MM.1S (cell line): ENCODE measurements around the gene SEPHS2.
"Not testable (repeated sequence)": the region's sequence is repeated elsewhere in the genome, so short reads cannot be mapped to it uniquely, and the experiment has no call there.

Source experiments
- DNase-seq: peaks from one replicate; pipeline ENCODE4 v3.0.0-alpha.2; 2015
- H2AFZ ChIP-seq: fragments of 300-600 bp; sonication (generic); 2 replicates; pipeline ENCODE4 v1.6.0; 2016; ENCODE audit warnings: antibody characterized with exemption, low read length
- H3F3A ChIP-seq: fragments of 300-600 bp; sonication (generic); 2 replicates; pipeline ENCODE4 v1.6.1; 2016; ENCODE audit warnings: mild to moderate bottlenecking, antibody characterized with exemption, low read length, moderate library complexity, mixed read lengths; ENCODE audit not compliant: insufficient read depth
- H3K27ac ChIP-seq: fragments of 300-600 bp; sonication (generic); 2 replicates; pipeline ENCODE4 v1.5.1; 2016; ENCODE audit warnings: mild to moderate bottlenecking, low read length
- H3K27me3 ChIP-seq: fragments of 300-600 bp; sonication (generic); replicated peaks from 2 replicates; pipeline ENCODE4 v1.6.0; 2016; ENCODE audit warnings: low read length; ENCODE audit not compliant: insufficient read depth
- H3K36me3 ChIP-seq: fragments of 300-600 bp; sonication (generic); replicated peaks from 2 replicates; pipeline ENCODE4 v1.6.1; 2016; ENCODE audit warnings: mild to moderate bottlenecking, low read length, mixed read lengths; ENCODE audit not compliant: insufficient read depth
- H3K4me1 ChIP-seq: fragments of 300-600 bp; sonication (generic); 2 replicates; pipeline ENCODE4 v1.6.1; 2016; ENCODE audit warnings: low read length, mixed read lengths
- H3K4me2 ChIP-seq: fragments of 300-600 bp; sonication (generic); 2 replicates; pipeline ENCODE4 v1.6.0; 2016; ENCODE audit warnings: low read depth, low read length
- H3K4me3 ChIP-seq: fragments of 300-600 bp; sonication (generic); 2 replicates; pipeline ENCODE4 v1.5.1; 2016; ENCODE audit warnings: low read length, mixed read lengths
- H3K79me2 ChIP-seq: fragments of 300-600 bp; sonication (generic); 2 replicates; pipeline ENCODE4 v1.6.1; 2016; ENCODE audit warnings: mixed run types, low read length, mixed read lengths
- H3K9ac ChIP-seq: fragments of 300-600 bp; sonication (generic); 2 replicates; pipeline ENCODE4 v1.6.1; 2016; ENCODE audit warnings: low read length, mixed read lengths
- H3K9me2 ChIP-seq: fragments of 300-600 bp; sonication (generic); replicated peaks from 2 replicates; pipeline ENCODE4 v1.6.1; 2016; ENCODE audit warnings: mild to moderate bottlenecking, low read length, mixed read lengths; ENCODE audit not compliant: insufficient read depth
- H3K9me3 ChIP-seq: fragments of 300-600 bp; sonication (generic); replicated peaks from 2 replicates; pipeline ENCODE4 v1.6.1; 2016; ENCODE audit warnings: mild to moderate bottlenecking, low read length, mixed read lengths; ENCODE audit not compliant: insufficient read depth
- H4K20me1 ChIP-seq: fragments of 300-600 bp; sonication (generic); 2 replicates; pipeline ENCODE4 v1.6.1; 2016; ENCODE audit warnings: mild to moderate bottlenecking, low read length, moderate library complexity, mixed read lengths; ENCODE audit not compliant: insufficient read depth
- EZH2 ChIP-seq: fragments of 300-600 bp; sonication (generic); optimal IDR thresholded peaks from 2 replicates; pipeline ENCODE3; 2017; ENCODE audit warnings: low read depth, mild to moderate bottlenecking, antibody characterized with exemption, low read length, mixed read lengths
- EZH2phosphoT487 ChIP-seq: fragments of 300-600 bp; sonication (generic); IDR thresholded peaks from 2 replicates; pipeline ENCODE4 v1.6.1; 2018; ENCODE audit warnings: antibody characterized with exemption, low read length
- TF ChIP-seq, protein P1 (sequence below): fragments of 300-600 bp; sonication (generic); IDR thresholded peaks from 2 replicates; pipeline ENCODE4 v1.5.1; 2016; ENCODE audit warnings: antibody characterized with exemption, low read length, mixed read lengths

Gene SEPHS2

DNA sequence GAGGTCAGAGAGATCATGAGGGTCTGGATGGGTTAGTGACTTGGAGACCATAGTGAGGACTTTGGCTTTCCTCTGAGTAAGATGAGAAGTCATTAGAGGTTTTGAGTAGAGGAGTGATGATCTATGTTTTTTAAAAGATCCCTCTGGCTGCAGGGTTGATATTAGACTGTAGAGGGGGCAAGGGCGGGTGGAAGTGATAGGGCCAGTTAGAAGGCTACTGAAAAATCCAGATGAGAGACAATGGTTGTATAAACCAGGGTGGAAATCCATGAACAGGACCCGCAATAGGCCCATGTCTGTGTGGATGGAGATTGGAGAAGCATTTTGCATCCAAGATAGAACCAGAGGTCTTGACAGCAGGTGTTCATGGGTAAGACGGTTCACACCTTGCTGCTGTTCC is 36.7 kb upstream of the SEPHS2 start:
- Histone ChIP-seq H2AFZ (no peak overlapping the region), H3K4me3 (no peak overlapping the region), H3K9ac (no peak overlapping the region), H3K79me2 (no peaks in the 10 kb centered on the region), H3K4me1 (no peaks in the 10 kb centered on the region), H4K20me1 (no peaks in the 10 kb centered on the region), H3K36me3 (no peaks in the 10 kb centered on the region), H3K9me2 (no peaks in the 10 kb centered on the region), H3K27ac (no peak overlapping the region), H3K9me3 (no peaks in the 10 kb centered on the region), H3K27me3 (no peaks in the 10 kb centered on the region), H3F3A (no peaks in the 10 kb centered on the region), H3K4me2 (no peak overlapping the region)
- DNase-seq, result no peak
- no peak for TF ChIP-seq EZH2
- TF ChIP-seq, protein P1, sequence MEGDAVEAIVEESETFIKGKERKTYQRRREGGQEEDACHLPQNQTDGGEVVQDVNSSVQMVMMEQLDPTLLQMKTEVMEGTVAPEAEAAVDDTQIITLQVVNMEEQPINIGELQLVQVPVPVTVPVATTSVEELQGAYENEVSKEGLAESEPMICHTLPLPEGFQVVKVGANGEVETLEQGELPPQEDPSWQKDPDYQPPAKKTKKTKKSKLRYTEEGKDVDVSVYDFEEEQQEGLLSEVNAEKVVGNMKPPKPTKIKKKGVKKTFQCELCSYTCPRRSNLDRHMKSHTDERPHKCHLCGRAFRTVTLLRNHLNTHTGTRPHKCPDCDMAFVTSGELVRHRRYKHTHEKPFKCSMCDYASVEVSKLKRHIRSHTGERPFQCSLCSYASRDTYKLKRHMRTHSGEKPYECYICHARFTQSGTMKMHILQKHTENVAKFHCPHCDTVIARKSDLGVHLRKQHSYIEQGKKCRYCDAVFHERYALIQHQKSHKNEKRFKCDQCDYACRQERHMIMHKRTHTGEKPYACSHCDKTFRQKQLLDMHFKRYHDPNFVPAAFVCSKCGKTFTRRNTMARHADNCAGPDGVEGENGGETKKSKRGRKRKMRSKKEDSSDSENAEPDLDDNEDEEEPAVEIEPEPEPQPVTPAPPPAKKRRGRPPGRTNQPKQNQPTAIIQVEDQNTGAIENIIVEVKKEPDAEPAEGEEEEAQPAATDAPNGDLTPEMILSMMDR, result peak; percentile 12

DNA sequence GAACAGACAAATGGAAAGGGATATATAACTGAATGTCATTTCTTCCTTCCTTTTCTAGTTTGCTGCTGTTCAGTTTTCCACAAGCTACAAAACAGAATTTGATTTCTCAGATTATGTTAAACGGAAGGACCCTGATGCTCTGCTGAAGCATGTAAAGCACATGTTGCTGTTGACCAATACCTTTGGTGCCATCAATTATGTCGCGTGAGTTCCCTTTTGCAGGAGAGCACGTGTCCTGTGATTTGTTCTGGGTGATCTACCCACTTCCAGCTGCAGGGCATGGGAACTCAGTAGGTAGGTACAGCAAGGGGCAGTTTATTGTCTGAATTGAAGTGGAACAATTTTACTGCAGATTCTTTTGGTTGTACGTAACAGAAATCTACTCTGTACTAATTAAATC is 35.7 kb upstream of the SEPHS2 start:
- H2AFZ ChIP-seq, result no peak overlapping the region
- no peaks in the 10 kb centered on the region for H4K20me1 ChIP-seq
- H3K36me3 ChIP-seq, result no peaks in the 10 kb centered on the region
- no peak overlapping the region for H3K27ac ChIP-seq
- H3K9me2 ChIP-seq, result no peaks in the 10 kb centered on the region
- no peaks in the 10 kb centered on the region for H3K9me3 ChIP-seq
- H3F3A ChIP-seq, result no peaks in the 10 kb centered on the region
- H3K9ac ChIP-seq, result no peak overlapping the region
- no peaks in the 10 kb centered on the region for H3K4me1 ChIP-seq
- H3K4me3 ChIP-seq, result no peak overlapping the region
- H3K27me3 ChIP-seq, result no peaks in the 10 kb centered on the region
- TF ChIP-seq EZH2, result no peak
- no peak for DNase-seq
- no peaks in the 10 kb centered on the region for H3K79me2 ChIP-seq
- H3K4me2 ChIP-seq, result no peak overlapping the region

DNA sequence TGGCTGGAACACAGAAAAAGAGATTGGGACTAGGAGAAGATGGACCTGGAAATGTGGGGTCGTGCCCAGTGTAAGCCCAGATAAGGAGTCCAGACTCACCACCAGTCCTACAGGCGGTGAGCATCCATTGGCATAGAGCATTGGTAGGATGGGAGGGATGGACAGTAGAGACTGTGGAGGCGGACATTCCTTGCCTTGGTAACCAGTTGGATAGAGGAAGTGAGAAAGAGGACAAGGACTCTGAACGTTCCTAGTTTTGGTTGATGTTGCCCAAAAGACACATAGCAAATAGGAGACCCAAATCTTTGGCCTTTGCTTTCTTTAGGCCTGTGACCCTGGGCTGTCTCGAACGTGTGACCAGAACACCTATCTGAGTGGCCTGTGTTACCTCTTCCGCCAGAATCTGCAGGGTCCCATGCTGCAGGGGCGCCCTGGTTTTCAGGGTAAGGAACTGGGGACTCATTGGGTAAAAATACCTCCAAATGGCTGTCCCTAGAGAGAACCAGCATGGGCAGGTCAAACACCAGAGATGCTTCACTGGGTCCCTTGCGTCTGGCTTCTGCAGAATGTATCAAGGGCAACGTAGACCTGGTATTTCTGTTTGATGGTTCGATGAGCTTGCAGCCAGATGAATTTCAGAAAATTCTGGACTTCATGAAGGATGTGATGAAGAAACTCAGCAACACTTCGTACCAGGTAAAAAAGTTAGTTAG is 33.2 kb upstream of the SEPHS2 start:
- Histone ChIP-seq H3K9me3 (no peaks in the 10 kb centered on the region), H2AFZ (no peak overlapping the region), H3K4me3 (no peak overlapping the region), H3F3A (no peaks in the 10 kb centered on the region), H3K27ac (no peak overlapping the region), H3K9me2 (no peaks in the 10 kb centered on the region), H3K27me3 (no peaks in the 10 kb centered on the region), H3K4me1 (0 out of 2 replicates have a peak, but pooled peaks cover 3% of the 10 kb centered on the region), H3K9ac (no peak overlapping the region), H3K79me2 (peaks cover 6% of the 10 kb centered on the region), H4K20me1 (no peaks in the 10 kb centered on the region), H3K36me3 (no peaks in the 10 kb centered on the region), H3K4me2 (no peak overlapping the region)
- TF ChIP-seq, protein P1, result no peak
- no peak for TF ChIP-seq EZH2phosphoT487
- TF ChIP-seq EZH2, result no peak
- no peak for DNase-seq

DNA sequence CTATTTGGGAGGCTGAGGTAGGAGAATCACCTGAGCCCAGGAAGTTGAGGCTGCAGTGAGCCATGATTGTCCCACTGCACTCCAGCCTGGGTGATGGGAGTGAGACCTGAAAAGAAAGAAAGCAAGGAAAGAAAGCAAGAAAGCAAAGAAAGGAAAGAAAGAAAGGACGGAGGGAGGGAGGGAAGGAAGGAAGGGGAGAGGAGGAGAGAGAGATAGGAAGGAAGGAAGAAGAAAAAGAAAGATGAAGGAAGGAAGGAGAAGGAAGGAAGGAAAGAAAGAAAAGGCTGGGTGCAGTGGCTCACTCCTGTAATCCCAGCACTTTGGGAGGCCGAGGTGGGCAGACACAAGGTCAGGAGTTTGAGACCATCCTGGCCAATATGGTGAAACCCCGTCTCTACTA is 32.1 kb upstream of the SEPHS2 start:
- H3K27me3 ChIP-seq, result not testable (repeated sequence)

More for the DNA sequence above, 32.1 kb upstream of the SEPHS2 start:
- not testable (repeated sequence) for H3K9ac ChIP-seq, H3K4me1 ChIP-seq, H2AFZ ChIP-seq, H3K36me3 ChIP-seq, H3K27ac ChIP-seq, H3K9me2 ChIP-seq, H3F3A ChIP-seq, H4K20me1 ChIP-seq, H3K4me2 ChIP-seq, H3K9me3 ChIP-seq, DNase-seq, H3K4me3 ChIP-seq
- H3K79me2 ChIP-seq, result peaks cover 18% of the 10 kb centered on the region
